ENCODE measurements around the gene HIF1A.
"Not testable (repeated sequence)": the region's sequence is repeated elsewhere in the genome, so short reads cannot be mapped to it uniquely, and the experiment has no call there.

HIF1A gene

GRCh38 chr14:61708693-61709092 is 13.4 kb downstream of the HIF1A start:
- not testable (repeated sequence) for DNase-seq (ENCODE audit: low read depth)

DNA sequence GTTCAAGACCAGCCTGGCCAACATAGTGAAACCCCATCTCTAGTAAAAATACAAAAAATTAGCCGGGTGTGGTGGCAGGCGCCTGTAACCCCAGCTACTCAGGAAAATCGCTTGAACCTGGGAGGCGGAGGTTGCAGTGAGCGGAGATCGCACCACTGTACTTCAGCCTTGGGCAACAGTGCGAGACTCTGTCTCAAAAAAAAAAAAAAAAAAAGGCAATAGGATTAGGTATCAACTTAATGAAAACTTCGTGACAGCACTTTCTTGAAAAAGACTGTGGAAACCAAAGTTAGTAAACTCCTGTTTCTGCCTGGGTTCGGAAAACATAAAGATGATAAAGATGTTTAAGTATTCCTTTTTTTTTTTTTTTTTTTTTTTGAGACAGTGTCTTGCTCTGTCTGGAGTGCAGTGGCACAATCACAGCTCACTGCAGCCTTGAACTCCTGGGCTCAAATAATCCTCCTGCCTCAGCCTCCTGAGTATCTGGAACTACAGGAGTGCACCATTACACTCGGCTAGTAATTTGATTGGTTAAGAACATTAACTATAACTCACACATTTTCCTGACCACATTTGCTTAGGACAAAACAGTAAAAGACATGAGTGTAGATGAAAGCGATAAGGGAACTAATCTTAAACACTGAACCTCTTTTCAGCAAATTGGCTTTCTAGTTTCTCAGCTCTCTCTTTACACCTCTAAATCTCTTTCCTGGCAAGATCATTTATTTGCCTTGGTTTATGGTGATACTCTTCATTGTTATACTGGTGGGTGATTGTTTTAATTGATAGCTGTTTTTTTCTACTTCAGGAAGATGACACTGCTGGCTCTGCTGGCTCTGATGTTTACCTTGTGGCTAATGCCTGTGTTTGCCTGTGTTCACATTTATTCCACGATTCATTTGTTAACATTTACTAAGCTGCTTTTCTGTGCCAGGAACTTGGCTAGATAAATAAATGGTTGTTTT is 15.8 kb downstream of the HIF1A start:
- DNase-seq (ENCODE audit: low read depth) = no peak

DNA sequence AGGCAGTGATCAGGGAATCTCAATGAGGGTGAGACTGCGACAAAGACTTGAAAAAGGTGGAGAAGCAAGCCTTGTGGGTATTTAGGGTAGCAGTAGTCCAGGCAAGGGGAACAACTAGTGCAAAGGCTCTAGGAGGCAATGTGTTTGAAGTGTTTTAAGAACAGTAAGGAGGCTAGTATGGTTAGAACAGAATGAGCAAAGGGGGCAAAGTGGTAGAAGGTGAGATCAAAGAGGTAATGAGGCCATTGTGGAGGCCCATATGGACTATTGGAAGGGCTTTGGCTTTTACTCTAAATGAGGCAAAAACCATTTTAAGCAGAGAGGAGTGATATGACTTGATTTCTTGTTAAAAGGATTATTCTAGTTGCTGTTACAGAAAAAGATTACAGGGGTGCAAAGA is 16.8 kb downstream of the HIF1A start:
- DNase-seq (ENCODE audit: low read depth) = no peak

GRCh38 chr14:61713724-61714437 is 18.6 kb downstream of the HIF1A start:
- no peak for DNase-seq (ENCODE audit: low read depth)

GRCh38 chr14:61716956-61717355 is 21.6 kb downstream of the HIF1A start:
- no peak for DNase-seq (ENCODE audit: low read depth)

DNA sequence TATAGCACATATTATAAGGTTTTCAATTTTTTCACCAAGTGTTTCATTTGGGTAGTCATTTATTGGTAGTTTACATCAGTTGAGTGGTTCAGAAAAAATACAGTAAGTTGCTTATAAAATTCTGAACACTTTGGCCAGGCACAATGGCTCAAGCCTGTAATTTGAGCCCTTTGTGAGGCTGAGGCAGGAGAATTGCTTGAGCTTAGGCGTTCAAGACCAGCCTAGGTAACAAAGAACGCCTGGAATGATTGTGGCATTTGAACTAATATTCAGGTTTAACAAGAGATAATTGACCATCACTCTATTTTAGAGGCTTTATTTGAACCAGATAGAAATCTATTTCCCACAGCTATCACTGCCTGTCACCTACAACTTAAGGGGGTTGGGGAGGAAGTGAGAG is 22.7 kb downstream of the HIF1A start:
- DNase-seq (ENCODE audit: low read depth) = no peak

GRCh38 chr14:61719344-61720293 is 24.3 kb downstream of the HIF1A start:
- no peak for DNase-seq (ENCODE audit: low read depth)

GRCh38 chr14:61720294-61720661 is 25.0 kb downstream of the HIF1A start:
- no peak for DNase-seq (ENCODE audit: low read depth)

GRCh38 chr14:61720741-61721140 is 25.4 kb downstream of the HIF1A start:
- no peak for DNase-seq (ENCODE audit: low read depth)

- no peak for DNase-seq (ENCODE audit: low read depth)
Measured at GRCh38 chr14:61724133-61724532, 28.8 kb downstream of the HIF1A start.

DNA sequence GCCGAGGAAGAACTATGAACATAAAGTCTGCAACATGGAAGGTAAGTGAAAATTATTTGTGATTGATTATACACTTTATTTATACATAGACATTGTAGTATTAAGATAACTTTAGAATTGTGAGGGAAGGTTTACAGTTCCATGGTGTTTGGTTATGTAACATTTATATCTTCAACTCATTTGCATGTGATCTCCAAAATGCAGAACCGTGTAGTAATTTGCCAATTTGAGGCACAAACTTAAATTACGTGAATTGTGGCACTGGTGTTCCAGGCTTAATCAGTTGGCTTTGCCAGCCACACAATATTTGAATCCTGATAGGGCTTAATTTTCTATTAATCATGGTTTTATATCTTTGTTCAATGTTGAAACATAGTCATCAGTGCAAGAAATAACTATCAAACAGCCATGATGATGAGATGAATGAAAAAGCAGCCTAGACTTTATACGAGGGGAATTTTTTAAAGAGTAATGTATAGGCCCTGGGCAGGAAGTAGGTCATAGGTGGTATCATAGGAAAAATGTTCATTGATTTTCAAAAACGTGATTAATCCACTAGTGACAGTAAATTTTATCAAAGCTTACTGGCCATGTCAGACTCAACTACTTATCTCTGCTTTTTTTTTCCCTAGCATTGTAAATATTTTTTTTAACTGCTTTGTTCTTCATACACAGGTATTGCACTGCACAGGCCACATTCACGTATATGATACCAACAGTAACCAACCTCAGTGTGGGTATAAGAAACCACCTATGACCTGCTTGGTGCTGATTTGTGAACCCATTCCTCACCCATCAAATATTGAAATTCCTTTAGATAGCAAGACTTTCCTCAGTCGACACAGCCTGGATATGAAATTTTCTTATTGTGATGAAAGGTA is 31.7 kb downstream of the HIF1A start:
- no peak for DNase-seq (ENCODE audit: low read depth)

GRCh38 chr14:61730756-61731373 is 35.6 kb downstream of the HIF1A start:
- no peak for DNase-seq (ENCODE audit: low read depth)

GRCh38 chr14:61733972-61734371 is 38.7 kb downstream of the HIF1A start:
- DNase-seq (ENCODE audit: low read depth) = no peak

DNA sequence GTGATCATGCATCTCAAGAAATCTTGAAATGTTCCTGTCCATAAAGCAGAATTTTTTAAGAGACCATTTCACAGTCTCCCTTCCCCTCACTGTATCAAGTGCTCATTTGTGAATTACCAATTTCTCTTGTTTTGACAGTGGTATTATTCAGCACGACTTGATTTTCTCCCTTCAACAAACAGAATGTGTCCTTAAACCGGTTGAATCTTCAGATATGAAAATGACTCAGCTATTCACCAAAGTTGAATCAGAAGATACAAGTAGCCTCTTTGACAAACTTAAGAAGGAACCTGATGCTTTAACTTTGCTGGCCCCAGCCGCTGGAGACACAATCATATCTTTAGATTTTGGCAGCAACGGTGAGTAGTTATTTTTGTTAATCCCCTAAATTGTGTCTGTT is 41.4 kb downstream of the HIF1A start:
- no peak for DNase-seq (ENCODE audit: low read depth)

- DNase-seq (ENCODE audit: low read depth) = no peak
Measured at GRCh38 chr14:61737915-61738314, 42.6 kb downstream of the HIF1A start.

DNA sequence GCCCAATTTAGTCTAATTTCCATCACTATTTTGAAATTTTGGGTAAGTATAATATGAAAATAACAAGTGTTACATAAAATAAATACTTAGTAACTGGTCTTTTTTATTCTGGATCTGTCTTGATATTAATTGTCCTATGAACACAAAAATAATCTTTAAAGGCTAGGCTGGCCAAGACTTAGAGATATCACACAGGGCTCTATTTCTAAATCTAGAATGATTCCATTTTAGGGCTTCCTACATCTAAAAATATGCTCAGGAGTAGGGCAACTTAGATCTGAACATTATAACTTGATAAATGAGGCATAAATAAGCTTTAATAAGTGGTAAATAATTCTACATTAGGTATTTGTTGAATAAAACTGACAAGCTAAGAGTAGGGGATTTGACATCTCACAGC is 43.8 kb downstream of the HIF1A start:
- DNase-seq (ENCODE audit: low read depth) = no peak

DNA sequence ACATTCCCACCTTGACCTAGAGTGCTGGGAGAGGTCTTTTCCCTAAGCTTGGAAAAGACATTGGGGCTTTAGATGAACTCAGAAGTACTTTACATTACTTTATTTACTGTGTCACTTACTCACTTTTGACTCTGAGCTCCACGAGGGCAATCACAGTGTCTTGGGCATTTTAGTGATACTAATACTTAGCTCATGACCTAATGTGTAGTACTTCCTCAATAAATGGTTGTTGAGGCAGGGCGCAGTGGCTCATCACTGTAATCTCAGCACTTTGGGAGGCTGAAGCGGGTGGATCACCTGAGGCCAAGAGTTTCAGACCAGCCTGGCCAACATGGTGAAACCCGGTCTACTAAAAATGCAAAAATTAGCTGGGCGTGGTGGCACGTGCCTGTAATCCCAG is 47.1 kb downstream of the HIF1A start:
- DNase-seq (ENCODE audit: low read depth) = no peak

DNA sequence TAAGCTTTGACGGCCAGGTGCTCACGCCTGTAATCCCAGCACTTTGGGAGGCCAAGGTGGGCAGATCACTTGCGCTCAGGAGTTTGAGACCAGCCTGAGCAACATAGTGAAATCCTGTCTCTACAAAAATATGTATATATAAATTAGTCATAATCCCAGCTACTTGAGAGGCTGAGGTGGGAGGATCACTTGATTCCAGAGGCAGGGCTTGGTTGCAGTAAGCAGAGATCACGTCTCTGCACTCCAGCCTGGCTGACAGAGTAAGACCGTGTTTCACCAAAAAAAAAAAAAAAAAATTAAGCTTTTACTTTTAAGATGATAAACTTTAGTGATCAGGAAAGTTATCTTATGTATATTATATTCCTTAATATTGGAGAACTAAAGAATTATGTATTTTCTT is 48.9 kb downstream of the HIF1A start:
- no peak for DNase-seq (ENCODE audit: low read depth)

GRCh38 chr14:61746346-61746745 is 51.0 kb downstream of the HIF1A start:
- DNase-seq (ENCODE audit: low read depth) = not testable (repeated sequence)

GRCh38 chr14:61746881-61747280 is 51.6 kb downstream of the HIF1A start:
- DNase-seq (ENCODE audit: low read depth) = no peak

DNA sequence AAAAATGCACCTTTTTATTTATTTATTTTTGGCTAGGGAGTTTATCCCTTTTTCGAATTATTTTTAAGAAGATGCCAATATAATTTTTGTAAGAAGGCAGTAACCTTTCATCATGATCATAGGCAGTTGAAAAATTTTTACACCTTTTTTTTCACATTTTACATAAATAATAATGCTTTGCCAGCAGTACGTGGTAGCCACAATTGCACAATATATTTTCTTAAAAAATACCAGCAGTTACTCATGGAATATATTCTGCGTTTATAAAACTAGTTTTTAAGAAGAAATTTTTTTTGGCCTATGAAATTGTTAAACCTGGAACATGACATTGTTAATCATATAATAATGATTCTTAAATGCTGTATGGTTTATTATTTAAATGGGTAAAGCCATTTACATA is 52.0 kb downstream of the HIF1A start:
- no peak for DNase-seq (ENCODE audit: low read depth)

Measured in stimulated activated CD8-positive, alpha-beta memory T cell treated with anti-CD3 and anti-CD28 coated beads, Interleukin-15, amount 100 ng/mL, for 24 hours (primary cell).